ENCODE data around the gene ERVW-1.

ERVW-1 gene

DNA sequence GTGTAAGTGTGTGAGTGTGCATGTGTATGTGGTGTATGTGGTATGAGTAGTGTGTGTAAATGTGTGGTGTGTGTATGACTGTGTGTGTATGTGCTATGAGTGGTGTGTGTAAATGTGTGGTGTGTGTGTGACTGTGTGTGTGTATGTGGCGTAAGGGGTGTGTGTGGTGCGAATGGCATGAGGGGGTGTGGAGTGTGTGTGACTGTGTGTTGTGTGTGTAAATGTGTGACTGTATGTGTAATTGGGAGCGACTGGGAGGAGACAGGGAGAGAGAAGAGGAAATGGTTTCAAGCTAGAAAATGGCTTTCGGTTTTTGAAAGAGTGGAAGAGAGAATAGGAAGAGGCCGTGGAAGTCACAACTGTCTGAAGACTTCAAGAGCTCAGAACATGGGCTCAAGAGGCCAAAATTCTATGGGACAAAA is 54.0 kb downstream of the ERVW-1 start:
- no peak for DNase-seq (ENCODE audit: low spot score)

- no peak for DNase-seq (ENCODE audit: low spot score)
Measured at GRCh38 chr7:92422926-92423325, 54.8 kb downstream of the ERVW-1 start.

GRCh38 chr7:92421676-92422435 is 55.9 kb downstream of the ERVW-1 start:
- no peak for DNase-seq (ENCODE audit: low spot score)

Measured in HuH-7.5 (cell line).